Coronary artery (tissue), 2 donors: ENCODE results near the gene D2HGDH.

Source experiments
- DNase-seq: peaks from one replicate; pipeline ENCODE4 v3.0.0-alpha.2; 2017; ENCODE audit warnings: low spot score
- H3K27ac ChIP-seq, 2 donors: fragments of 200-600 bp; sonication (generic); one replicate each; pipeline ENCODE4 v1.5.1; 2016 to 2019
- H3K4me3 ChIP-seq: fragments of 200-600 bp; sonication (generic); 2 replicates; pipeline ENCODE4 v1.5.1; 2016; ENCODE audit warnings: mild to moderate bottlenecking, moderate library complexity
- TF ChIP-seq, protein P1 (sequence below): fragments of 200-600 bp; sonication (generic); IDR thresholded peaks from one replicate; pipeline ENCODE4 v1.5.1; 2019; ENCODE audit warnings: antibody characterized with exemption

D2HGDH gene

DNA sequence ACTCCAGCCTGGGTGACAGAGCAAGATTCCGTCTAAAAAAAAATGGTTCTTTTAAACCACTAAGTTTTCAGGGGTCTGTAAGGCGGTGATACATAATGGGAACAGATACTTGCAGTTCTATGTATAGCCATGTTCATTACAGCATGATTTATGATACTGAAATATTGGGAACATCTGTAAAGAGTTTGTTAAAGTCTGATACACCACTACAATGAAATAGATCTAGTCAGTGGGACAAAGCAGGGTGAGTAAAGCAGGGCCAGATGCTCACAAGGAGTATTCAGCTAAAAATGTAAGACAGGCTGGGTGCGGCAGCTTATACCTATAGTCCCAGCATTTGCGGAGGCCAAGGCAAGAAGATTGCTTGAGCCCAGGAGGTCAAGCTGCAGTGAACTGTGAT, 38.8 kb upstream of the D2HGDH start:
- no peak overlapping the region for H3K4me3 ChIP-seq
- no peak for DNase-seq
- TF ChIP-seq, protein P1, sequence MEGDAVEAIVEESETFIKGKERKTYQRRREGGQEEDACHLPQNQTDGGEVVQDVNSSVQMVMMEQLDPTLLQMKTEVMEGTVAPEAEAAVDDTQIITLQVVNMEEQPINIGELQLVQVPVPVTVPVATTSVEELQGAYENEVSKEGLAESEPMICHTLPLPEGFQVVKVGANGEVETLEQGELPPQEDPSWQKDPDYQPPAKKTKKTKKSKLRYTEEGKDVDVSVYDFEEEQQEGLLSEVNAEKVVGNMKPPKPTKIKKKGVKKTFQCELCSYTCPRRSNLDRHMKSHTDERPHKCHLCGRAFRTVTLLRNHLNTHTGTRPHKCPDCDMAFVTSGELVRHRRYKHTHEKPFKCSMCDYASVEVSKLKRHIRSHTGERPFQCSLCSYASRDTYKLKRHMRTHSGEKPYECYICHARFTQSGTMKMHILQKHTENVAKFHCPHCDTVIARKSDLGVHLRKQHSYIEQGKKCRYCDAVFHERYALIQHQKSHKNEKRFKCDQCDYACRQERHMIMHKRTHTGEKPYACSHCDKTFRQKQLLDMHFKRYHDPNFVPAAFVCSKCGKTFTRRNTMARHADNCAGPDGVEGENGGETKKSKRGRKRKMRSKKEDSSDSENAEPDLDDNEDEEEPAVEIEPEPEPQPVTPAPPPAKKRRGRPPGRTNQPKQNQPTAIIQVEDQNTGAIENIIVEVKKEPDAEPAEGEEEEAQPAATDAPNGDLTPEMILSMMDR, result no peak
- no peak overlapping the region for H3K27ac ChIP-seq

DNA sequence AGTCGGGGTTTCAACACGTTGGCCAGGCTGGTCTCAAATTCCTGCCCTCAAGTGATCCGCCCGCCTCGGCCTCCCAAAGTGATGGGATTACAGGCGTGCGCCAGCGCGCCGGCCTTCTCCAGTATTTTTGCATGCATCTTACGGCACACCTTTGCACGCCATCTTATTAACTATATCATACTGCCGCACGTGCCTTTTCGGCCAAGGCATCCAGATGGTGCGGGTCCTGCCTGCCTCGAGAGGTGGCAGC, 33.4 kb upstream of the D2HGDH start:
- DNase-seq, result no peak
- TF ChIP-seq, protein P1, result peak; percentile 30

DNA sequence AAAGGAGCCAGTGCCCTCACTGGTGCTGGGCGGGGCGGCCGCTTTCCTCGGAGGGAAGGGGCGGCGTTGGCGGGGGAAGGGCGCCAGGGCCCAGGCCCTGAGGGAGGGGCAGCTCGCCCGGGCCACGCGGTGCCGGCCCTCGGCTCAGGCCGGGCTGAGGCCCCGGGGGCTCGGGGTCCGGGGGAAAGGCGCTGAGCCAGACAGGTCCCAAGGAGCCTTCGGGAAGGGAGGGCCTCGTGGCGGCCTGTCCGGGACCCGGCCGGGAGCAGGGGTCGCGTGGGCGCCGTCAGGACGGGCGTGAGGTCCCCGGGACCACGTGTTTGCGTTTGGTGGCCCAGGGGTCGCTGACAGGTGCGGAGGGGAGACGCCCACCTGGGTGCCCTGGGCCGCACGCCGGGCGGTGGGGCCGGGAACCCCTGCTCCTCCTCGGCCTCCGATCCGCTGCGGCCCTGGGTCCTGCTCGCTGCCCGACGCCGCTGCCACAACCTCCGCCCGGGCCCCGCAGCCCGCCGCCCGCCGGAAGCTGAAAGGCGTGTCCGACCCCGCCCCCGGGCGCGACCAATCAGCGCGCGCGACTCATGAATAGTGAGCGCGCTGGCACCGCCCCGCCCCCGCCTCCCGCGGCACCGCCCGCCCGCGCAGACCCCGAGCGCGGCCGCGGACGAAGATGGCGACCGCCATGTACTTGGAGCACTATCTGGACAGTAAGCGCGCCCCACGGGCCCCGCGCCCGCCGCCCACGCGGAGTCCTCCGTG, 32.9 kb upstream of the D2HGDH start, which contains the start of gene ING5:
ING5 (plus strand) TSS at position 641 of the 756 bp plus-strand sequence; CDS start at position 668, 27 bp downstream.
- peak; percentile 95 for DNase-seq
- TF ChIP-seq, protein P1, result no peak
- peak within 1 kb of the TSS; percentile 73 to 99 for H3K27ac ChIP-seq
- H3K4me3 ChIP-seq, result peak within 1 kb of the TSS; percentile 94

More for the DNA sequence above, 33.4 kb upstream of the D2HGDH start:
- Histone ChIP-seq H3K27ac (peak overlapping the region in 1 of 2 donors; percentile 99), H3K4me3 (peak overlapping the region; percentile 94)

DNA sequence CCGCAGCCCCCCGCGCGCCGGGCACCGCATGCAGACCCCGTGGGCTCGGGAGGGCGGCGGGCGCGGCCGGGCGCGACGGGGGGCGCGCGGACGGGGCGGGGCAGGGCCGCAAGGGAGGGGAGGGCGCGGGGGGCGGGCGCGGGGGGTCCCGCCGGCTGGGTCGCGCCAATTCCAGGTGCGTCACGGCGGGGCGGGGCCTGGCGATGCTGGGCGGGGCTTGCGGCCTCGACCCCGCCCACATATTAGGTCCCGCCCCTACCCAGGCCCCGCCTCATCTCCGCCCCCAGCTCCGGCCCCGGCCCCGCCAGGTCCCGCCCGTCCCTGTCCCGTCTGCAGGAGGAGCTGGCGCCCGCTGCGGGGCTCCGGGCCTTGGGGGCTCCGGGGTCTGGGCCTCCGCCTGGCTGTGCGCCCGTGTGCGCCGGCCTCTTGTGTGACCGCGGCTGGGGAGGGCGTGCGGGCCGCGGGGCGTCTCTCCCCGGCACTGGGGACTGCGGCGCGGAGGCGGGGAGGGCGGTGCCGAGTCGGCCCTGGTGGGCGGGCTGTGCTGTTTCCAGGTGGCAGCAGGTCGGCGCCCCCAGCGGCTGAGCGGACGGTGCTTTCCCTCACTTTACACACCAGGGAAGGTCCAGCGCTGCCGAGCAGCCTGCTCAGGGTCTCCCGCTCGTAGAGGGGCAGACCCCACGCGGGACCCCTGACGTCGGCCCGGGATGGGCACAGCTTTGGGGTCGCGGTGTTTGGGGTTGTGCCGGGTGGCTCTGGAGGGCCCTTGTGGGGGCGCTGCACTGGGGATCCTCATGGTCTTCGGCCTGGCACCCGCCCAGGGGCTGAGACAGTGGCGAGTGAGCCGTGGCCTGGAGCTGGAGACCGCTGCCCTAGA, 32.0 kb upstream of the D2HGDH start:
- TF ChIP-seq, protein P1, result no peak
- DNase-seq, result peak; percentile 88
- Histone ChIP-seq H3K27ac (peak overlapping the region; percentile 73 to 99), H3K4me3 (peak overlapping the region; percentile 94)

DNA sequence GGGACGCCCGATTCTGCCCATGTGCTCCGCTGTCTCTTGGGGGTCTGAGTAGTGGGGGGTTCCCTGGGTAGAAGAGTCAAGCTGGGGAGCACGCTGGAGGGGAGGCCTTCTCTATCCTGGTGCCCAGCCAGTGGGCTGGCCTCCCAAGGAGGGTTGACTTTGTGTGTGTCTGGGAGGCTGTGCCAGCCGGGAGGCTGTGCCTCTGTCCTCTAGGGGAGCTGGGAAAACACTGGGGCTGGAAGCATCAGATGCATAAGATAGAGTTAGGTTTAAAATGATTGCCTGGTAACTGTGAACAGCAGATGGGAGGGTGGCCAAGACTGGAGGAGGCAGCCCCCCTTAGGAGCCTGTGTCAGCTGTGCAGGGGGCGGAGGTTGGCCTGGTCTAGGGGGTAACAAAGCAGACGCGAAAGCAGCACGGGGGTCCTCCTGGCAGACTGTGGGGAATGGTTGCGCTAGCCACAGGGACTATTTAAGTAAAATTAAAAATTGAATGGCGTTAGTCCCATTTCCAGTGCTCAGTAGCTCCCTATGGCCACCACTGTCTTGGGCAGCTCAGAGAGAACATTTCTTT, 31.3 kb upstream of the D2HGDH start:
- peak overlapping the region in 1 of 2 donors; percentile 99 for H3K27ac ChIP-seq
- H3K4me3 ChIP-seq, result peak overlapping the region; percentile 94
- TF ChIP-seq, protein P1, result no peak
- DNase-seq, result peak; percentile 79

DNA sequence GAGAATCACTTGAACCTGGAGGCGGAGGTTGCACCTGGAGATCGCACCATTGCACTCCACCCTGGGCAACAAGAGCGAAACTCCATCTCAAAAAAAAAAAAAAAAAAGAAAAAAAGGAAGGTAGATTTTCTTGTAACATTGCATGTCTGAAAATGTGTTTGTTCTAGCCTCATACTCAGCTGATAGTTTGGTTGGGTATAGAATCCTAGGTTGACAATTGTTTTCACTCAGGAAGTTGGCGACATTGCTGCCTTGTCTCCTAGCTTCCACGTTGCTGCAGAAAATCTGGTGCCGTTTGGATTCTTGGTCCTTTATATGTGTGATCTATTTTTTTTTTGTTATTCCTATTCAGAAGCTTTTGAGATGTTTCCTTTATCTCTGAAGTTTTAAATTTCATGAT, 27.9 kb upstream of the D2HGDH start:
- H3K4me3 ChIP-seq, result no peak overlapping the region
- DNase-seq, result no peak
- H3K27ac ChIP-seq, result no peak overlapping the region

More for the DNA sequence above, 27.9 kb upstream of the D2HGDH start:
- TF ChIP-seq, protein P1, result no peak
